Mucosa of descending colon (tissue), 3 donors: Measurements from ENCODE around the gene NTM. TPM values are rescaled to one million over a fixed set of nuclear protein-coding genes. Genes with fewer than 3 reads are reported as not detected.
A peak's percentile ranks its signal among the peaks of the same experiment; 100 is the strongest.

ENCODE experiments used
- ATAC-seq: fragments of 200-7000 bp; cut with Tn5 transposase; one replicate; pipeline ENCODE4 v1.9.1; 2020; ENCODE audit warnings: mild to moderate bottlenecking, moderate library complexity
- DNase-seq, 3 donors: peaks; one replicate each; pipeline ENCODE4 v3.0.0-alpha.2; 2020
- H3K36me3 ChIP-seq: fragments of 200-600 bp; one replicate; pipeline ENCODE4 v1.8.0; 2021; ENCODE audit warnings: low read depth, mild to moderate bottlenecking
- H3K4me1 ChIP-seq: fragments of 200-600 bp; one replicate; pipeline ENCODE4 v1.8.0; 2021; ENCODE audit warnings: low read depth, mild to moderate bottlenecking
- H3K4me3 ChIP-seq: fragments of 200-600 bp; one replicate; pipeline ENCODE4 v1.8.0; 2021; ENCODE audit warnings: mild to moderate bottlenecking
- H3K9me3 ChIP-seq: fragments of 200-600 bp; one replicate; pipeline ENCODE4 v1.8.0; 2021; ENCODE audit warnings: mild to moderate bottlenecking
- intact Hi-C, 2 donors: fragments of 100-400 bp; cut with DNase I in 1 of 2; cut with micrococcal nuclease in 1 of 2; formaldehyde crosslinking; loops; one replicate each; pipeline versions ENCODE4 v1.11.0 to v1.11.1; 2022; cut with DNase I, micrococcal nuclease
- total RNA-seq, 3 donors: library from RNA; stranded (reverse); fragmentation: NEBNext Ultra II Directional in 2 of 3; extraction: Animal tissue kit (Norgen Biotek cat#: 25700) in 2 of 3; gene quantifications; one replicate each; pipeline versions ENCODE4 v1.2.1 to v1.2.4, GENCODE V29; 2021 to 2023
- TF ChIP-seq, protein P1 (sequence below): fragments of 200-600 bp; IDR thresholded peaks from one replicate; pipeline ENCODE4 v1.8.0; 2022; ENCODE audit warnings: antibody characterized with exemption, mild to moderate bottlenecking
- donor health status: DM: no; HTN: no; CAD: no; lungs with moderate emphysema.
- donor health status: DM: no; HTN: no; CAD: no.
- donor health status: DM: no; HTN: yes; CAD: no.

The NTM gene
- total RNA-seq, 3 donors from 2014 or later: 0.64 to 7.7 (median 1.2) TPM

DNA sequence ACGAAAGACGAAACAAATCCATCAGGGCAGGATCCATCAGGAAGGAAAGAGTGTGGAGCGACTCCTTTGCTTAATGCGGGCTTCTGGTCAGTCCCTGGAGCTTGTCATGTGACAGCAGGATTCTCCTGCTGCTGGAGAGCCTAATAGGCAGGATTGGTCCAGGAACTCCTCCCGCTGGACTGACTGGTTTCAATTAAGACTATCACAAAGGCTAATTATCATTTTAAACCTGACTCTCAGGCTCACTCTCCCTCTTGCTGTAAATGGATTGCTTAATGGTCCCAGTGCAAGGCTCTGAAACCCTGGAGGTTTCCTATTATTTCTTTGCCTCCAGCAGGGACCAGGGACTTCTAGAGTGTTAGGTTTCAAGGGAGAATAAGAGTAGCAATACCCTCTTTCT lies 493.8 kb downstream of the NTM start:
- DNase-seq (no peak), ATAC-seq (no peak)
- no peak overlapping the region for H3K4me3 ChIP-seq
- H3K9me3 ChIP-seq: no peaks in the 10 kb centered on the region
- intact Hi-C loops: loop anchor here in 1 of 2 donors (10.0 kb wide), 1 partner anchor 261 kb away; no protein-coding TSS in a partner anchor
- H3K36me3 ChIP-seq: no peaks in the 10 kb centered on the region
- TF ChIP-seq, protein P1, sequence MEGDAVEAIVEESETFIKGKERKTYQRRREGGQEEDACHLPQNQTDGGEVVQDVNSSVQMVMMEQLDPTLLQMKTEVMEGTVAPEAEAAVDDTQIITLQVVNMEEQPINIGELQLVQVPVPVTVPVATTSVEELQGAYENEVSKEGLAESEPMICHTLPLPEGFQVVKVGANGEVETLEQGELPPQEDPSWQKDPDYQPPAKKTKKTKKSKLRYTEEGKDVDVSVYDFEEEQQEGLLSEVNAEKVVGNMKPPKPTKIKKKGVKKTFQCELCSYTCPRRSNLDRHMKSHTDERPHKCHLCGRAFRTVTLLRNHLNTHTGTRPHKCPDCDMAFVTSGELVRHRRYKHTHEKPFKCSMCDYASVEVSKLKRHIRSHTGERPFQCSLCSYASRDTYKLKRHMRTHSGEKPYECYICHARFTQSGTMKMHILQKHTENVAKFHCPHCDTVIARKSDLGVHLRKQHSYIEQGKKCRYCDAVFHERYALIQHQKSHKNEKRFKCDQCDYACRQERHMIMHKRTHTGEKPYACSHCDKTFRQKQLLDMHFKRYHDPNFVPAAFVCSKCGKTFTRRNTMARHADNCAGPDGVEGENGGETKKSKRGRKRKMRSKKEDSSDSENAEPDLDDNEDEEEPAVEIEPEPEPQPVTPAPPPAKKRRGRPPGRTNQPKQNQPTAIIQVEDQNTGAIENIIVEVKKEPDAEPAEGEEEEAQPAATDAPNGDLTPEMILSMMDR: no peak
- no peaks in the 10 kb centered on the region for H3K4me1 ChIP-seq

DNA sequence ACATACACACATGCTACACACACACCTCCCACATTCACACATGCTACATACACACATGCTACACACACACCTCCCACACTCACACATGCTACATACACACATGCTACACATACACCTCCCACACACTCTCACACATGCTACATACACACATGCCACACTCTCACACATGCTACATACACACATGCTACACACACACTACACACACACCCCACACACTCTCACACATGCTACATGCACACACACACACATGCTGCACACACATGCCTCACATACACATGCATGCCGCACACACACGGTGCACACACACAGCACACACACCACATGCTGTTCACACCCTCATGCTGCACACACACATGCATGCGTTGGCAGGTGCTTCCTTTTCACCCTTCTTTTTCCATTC lies 495.4 kb downstream of the NTM start:
- ATAC-seq: no peak
- Histone ChIP-seq H3K36me3 (no peaks in the 10 kb centered on the region), H3K9me3 (no peaks in the 10 kb centered on the region), H3K4me1 (no peaks in the 10 kb centered on the region), H3K4me3 (no peak overlapping the region)
- DNase-seq: no peak
- intact Hi-C loops: loop anchor here in 1 of 2 donors (10.0 kb wide), 1 partner anchor 259 kb away; no protein-coding TSS in a partner anchor
- TF ChIP-seq, protein P1: no peak

DNA sequence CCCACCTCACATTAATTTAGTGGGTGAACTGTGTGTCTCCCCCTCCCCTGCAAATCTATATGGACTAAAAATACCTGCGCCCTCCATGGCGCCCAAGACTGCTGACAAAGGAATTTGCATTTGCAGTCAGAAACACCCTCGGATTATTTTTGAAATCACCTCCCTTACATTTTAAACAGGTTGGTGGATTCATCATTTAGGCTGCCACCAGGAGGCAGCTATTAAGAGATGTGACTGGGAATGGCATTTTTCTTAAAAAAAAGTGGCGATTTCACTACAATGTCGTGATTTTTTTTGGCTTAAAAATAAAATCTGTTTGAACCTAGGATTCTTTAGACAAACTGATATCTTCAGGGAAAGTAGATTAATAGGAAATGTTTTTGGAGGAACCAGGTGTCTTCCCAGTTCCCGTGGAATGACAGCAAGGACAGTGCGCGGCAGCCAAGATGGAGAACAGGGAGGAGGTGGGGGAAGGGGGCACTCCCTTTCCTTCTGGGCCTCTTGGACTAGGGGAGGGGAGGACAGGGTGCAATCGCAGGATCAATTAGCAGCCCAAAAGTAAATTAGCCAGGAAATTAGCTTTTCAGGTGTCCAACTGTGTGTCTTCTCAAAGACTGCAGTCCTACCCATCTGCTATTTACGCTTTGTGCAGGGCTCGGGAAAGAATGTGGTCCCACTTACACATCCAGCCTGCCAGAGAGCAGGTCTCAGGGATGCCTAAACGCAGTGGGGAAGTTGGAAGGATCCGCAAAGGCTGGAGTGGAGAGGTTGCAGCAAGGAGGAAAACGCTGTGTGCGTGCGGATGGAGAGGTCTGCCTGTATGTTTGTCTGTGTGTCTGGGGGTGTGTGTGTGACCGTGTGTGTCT lies 496.4 kb downstream of the NTM start:
- no peak for DNase-seq
- TF ChIP-seq, protein P1: no peak
- intact Hi-C loops: loop anchor here in 1 of 2 donors (10.0 kb wide), 1 partner anchor 258 kb away; no protein-coding TSS in a partner anchor

DNA sequence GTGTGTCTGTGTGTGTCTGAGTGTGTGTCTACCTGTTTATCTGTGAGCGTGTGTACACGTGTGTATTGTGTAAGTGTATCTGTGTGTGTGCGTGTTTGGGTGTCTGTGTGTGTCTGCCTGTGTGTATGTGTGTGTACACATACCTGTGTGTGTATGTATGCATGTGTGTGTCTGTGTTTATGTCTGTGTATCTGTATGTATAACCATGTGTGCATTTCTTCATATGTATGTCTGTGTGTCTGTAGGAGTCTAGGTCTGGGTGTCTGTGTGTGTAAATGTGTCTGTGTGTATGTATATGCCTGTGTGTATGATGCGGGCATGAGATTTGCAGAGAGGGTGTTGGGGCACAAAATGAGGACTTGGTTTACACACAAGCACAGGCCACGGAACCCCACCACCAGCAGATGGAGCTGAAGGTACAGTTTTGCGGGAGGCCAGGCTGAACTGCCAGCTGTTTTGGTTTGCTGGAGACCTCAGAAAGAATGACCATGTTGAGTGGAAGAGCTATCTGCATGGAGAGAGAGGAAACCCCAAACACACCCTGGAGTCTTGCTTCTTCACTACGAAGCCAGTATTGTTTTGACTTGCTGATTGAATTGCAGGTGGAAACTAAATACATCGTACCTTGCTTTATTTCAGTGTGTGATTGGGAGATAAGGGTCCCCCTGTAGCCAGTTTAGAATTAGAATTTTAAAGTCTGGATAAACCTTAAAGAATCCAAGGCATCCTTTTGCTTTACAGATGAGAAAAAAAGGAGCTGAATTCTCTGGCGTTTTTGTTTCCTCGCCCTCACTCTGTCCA lies 497.2 kb downstream of the NTM start:
- TF ChIP-seq, protein P1: no peak
- DNase-seq (peak in 2 of 3 donors; percentile 43 to 66), ATAC-seq (peak; percentile 27)
- Histone ChIP-seq H3K4me1 (no peaks in the 10 kb centered on the region), H3K36me3 (no peaks in the 10 kb centered on the region), H3K9me3 (no peaks in the 10 kb centered on the region), H3K4me3 (no peak overlapping the region)
- intact Hi-C loops: loop anchor here in 1 of 2 donors (10.0 kb wide), 1 partner anchor 257 kb away; no protein-coding TSS in a partner anchor

More for the DNA sequence above, 496.4 kb downstream of the NTM start:
- H3K4me3 ChIP-seq: no peak overlapping the region
- H3K9me3 ChIP-seq: no peaks in the 10 kb centered on the region
- H3K4me1 ChIP-seq: no peaks in the 10 kb centered on the region
- H3K36me3 ChIP-seq: no peaks in the 10 kb centered on the region
- ATAC-seq: no peak

DNA sequence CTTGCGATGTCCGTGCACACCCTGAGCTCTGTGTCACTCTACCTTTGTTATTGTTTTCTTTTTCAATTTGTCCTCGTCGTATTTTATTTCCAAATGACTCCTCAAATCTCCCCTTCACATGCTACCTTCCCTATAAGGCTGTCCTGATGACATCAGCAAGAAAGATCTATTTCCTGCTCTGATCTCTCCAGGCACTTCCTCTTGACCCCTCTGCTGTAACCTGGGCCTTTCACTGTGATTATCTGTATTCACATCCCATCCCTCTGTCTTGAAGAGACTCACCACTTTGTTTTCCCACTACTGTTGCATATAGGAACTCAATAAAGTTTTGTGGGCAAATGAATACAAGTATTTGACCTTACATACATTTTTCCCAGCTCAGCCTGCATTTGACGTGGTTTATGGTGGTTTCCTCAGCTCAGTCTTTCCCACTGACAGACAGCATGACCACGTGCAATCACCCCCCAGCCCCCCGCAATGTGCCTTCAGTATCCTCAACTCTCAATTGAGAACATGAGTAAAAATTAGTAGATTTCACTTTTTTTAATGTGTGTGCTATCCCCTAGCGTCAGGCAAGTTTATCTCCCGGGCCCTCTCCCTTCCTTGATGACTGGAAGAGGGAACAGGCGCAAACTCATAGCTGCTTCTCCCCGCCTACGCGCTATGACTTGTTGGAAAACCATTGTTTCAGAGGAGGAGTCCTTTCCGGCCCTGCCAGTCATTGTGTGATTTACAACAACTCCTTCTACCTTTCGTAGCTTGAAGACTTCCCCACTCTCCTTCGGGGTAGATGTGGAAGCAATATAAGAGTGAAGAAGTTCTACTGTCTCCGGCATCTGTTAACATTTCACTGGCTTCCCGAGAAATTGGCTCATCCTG lies 498.5 kb downstream of the NTM start:
- TF ChIP-seq, protein P1: no peak
- no peak for ATAC-seq
- H3K4me1 ChIP-seq: no peaks in the 10 kb centered on the region
- no peak overlapping the region for H3K4me3 ChIP-seq
- intact Hi-C loops: loop anchor here in 1 of 2 donors (10.0 kb wide), 1 partner anchor 256 kb away; no protein-coding TSS in a partner anchor
- DNase-seq: no peak
- no peaks in the 10 kb centered on the region for H3K9me3 ChIP-seq
- H3K36me3 ChIP-seq: no peaks in the 10 kb centered on the region
